PC-9 (cell line): ENCODE results near the gene LARGE1. TPM values are rescaled to one million over a fixed set of nuclear protein-coding genes. Genes with fewer than 3 reads are reported as not detected.

Source experiments
- BruUV-seq: library from RNA; stranded (reverse); fragments of 400-500 nt; replicated peaks from 2 replicates; lab custom pipeline; 2021; lab: Mats Ljungman, UMichigan
- CTCF ChIA-PET: fragments of 300-600 bp; sonication (Branson Sonifier 250); formaldehyde crosslinking; loops from one replicate; lab custom pipeline; 2022; ENCODE audit warnings: antibody characterized with exemption; lab: Charles Lee
- POLR2A ChIA-PET: fragments of 300-600 bp; sonication (Branson Sonifier 250); formaldehyde crosslinking; loops from one replicate; lab custom pipeline; 2022; ENCODE audit warnings: antibody characterized with exemption; ENCODE audit not compliant: unreplicated experiment; lab: Charles Lee
- DNase-seq, 2 experiments: peaks; one replicate each; pipeline versions ENCODE4 v3.0.0 to v3.0.0-alpha.2; 2015 to 2022; ENCODE audit warnings: mixed read lengths in 1 of 2
- H2AFZ ChIP-seq: fragments of 200-600 bp; sonication (generic); 2 replicates; pipeline ENCODE4 v1.8.1; 2017; ENCODE audit warnings: antibody characterized with exemption
- H3F3A ChIP-seq: fragments of 200-600 bp; sonication (generic); 2 replicates; pipeline ENCODE4 v1.8.1; 2017; ENCODE audit warnings: antibody characterized with exemption, mild to moderate bottlenecking, low read depth; ENCODE audit not compliant: insufficient read depth
- H3K27ac ChIP-seq: fragments of 200-600 bp; sonication (generic); 2 replicates; pipeline ENCODE4 v1.6.1; 2016; ENCODE audit warnings: mixed run types
- H3K27me3 ChIP-seq: fragments of 200-600 bp; sonication (generic); 2 replicates; pipeline ENCODE4 v1.6.1; 2016; ENCODE audit warnings: low read depth, mixed run types; ENCODE audit not compliant: insufficient read depth
- H3K36me3 ChIP-seq: fragments of 200-600 bp; sonication (generic); 2 replicates; pipeline ENCODE4 v1.6.1; 2016; ENCODE audit warnings: low read depth, mixed run types
- H3K4me1 ChIP-seq: fragments of 200-600 bp; sonication (generic); replicated peaks from 2 replicates; pipeline ENCODE4 v1.6.1; 2016; ENCODE audit warnings: mixed run types; ENCODE audit not compliant: insufficient read depth
- H3K4me2 ChIP-seq: fragments of 200-600 bp; sonication (generic); 2 replicates; pipeline ENCODE4 v1.6.1; 2017; ENCODE audit warnings: mixed run types
- H3K4me3 ChIP-seq: fragments of 200-600 bp; sonication (generic); 2 replicates; pipeline ENCODE4 v1.6.1; 2016; ENCODE audit warnings: mixed run types
- H3K79me2 ChIP-seq: fragments of 200-600 bp; sonication (generic); 2 replicates; pipeline ENCODE4 v1.6.1; 2017; ENCODE audit warnings: low read depth, mixed run types
- H3K9me2 ChIP-seq: fragments of 200-600 bp; sonication (generic); 2 replicates; pipeline ENCODE4 v1.8.1; 2017; ENCODE audit warnings: mild to moderate bottlenecking; ENCODE audit not compliant: insufficient read depth
- H3K9me3 ChIP-seq: fragments of 200-600 bp; sonication (generic); 2 replicates; pipeline ENCODE4 v1.8.1; 2016; ENCODE audit warnings: low read depth; ENCODE audit not compliant: insufficient read depth
- H4K20me1 ChIP-seq: fragments of 200-600 bp; sonication (generic); 2 replicates; pipeline ENCODE4 v1.8.1; 2017; ENCODE audit not compliant: insufficient read depth
- CTCF ChIP-seq: fragments of 200-600 bp; sonication (generic); conservative IDR thresholded peaks from 2 replicates; pipeline ENCODE4 v1.6.1; 2017; ENCODE audit warnings: mixed run types, antibody characterized with exemption, mild to moderate bottlenecking, moderate library complexity
- EZH2 ChIP-seq: fragments of 200-600 bp; sonication (generic); IDR thresholded peaks from 2 replicates; pipeline ENCODE4 v1.8.0; 2017; ENCODE audit warnings: antibody characterized with exemption, low read depth
- intact Hi-C: fragments of 100-400 bp; cut with micrococcal nuclease; formaldehyde crosslinking; loops from one replicate; pipeline ENCODE4 v1.10.0; 2022; ENCODE audit not compliant: unreplicated experiment
- total RNA-seq: library from RNA; stranded (reverse); gene quantifications from 2 replicates; pipeline ENCODE4 v1.2.3, GENCODE V29; 2021

Gene LARGE1
- total RNA-seq, 1 experiment from 2014 or later, result 12.5 TPM

GRCh38 chr22:33248948-33249347 lies 671.3 kb downstream of the LARGE1 start:
- Histone ChIP-seq H2AFZ (no peak overlapping the region), H3K9me2 (no peaks in the 10 kb centered on the region; the same call in 1 of the 2 replicates), H3K9me3 (no peaks in the 10 kb centered on the region), H3K4me1 (no peaks in the 10 kb centered on the region), H3K4me3 (no peak overlapping the region), H4K20me1 (no peaks in the 10 kb centered on the region), H3K4me2 (no peak overlapping the region), H3K36me3 (no peaks in the 10 kb centered on the region), H3K27me3 (peaks cover 25% of the 10 kb centered on the region; the same call in 1 of the 2 replicates), H3F3A (no peaks in the 10 kb centered on the region), H3K27ac (no peak overlapping the region), H3K79me2 (no peaks in the 10 kb centered on the region)
- ChIA-PET POLR2A (no interaction called here), CTCF (no interaction called here)
- TF ChIP-seq CTCF, result no peak
- TF ChIP-seq EZH2, result no peak
- BruUV-seq, result no TSS peak
- DNase-seq, result no peak
- intact Hi-C loops, result no loop called here

GRCh38 chr22:33247758-33248157 lies 672.5 kb downstream of the LARGE1 start:
- CTCF ChIA-PET, result no interaction called here
- no peaks in the 10 kb centered on the region for H3K79me2 ChIP-seq
- H2AFZ ChIP-seq, result no peak overlapping the region
- H3F3A ChIP-seq, result no peaks in the 10 kb centered on the region
- no peaks in the 10 kb centered on the region; the same call in 1 of the 2 replicates for H3K9me2 ChIP-seq
- no peaks in the 10 kb centered on the region for H3K4me1 ChIP-seq
- POLR2A ChIA-PET, result no interaction called here
- no peaks in the 10 kb centered on the region for H3K36me3 ChIP-seq
- H3K27me3 ChIP-seq, result peaks cover 24% of the 10 kb centered on the region; the same call in 1 of the 2 replicates
- H3K4me3 ChIP-seq, result no peak overlapping the region
- H3K27ac ChIP-seq, result no peak overlapping the region
- no peak for DNase-seq
- TF ChIP-seq EZH2 (no peak), CTCF (no peak)
- intact Hi-C loops, result no loop called here
- BruUV-seq, result no TSS peak
- H3K4me2 ChIP-seq, result no peak overlapping the region
- H3K9me3 ChIP-seq, result no peaks in the 10 kb centered on the region
- no peaks in the 10 kb centered on the region for H4K20me1 ChIP-seq

- DNase-seq, result no peak
- Histone ChIP-seq H3K79me2 (no peaks in the 10 kb centered on the region), H4K20me1 (no peaks in the 10 kb centered on the region), H3F3A (no peaks in the 10 kb centered on the region), H3K9me3 (no peaks in the 10 kb centered on the region), H3K9me2 (no peaks in the 10 kb centered on the region; the same call in 1 of the 2 replicates), H3K4me2 (no peak overlapping the region), H3K4me1 (no peaks in the 10 kb centered on the region), H3K36me3 (no peaks in the 10 kb centered on the region), H3K27ac (no peak overlapping the region), H3K4me3 (no peak overlapping the region), H3K27me3 (0 out of 2 replicates have a peak, but pooled peaks cover 20% of the 10 kb centered on the region), H2AFZ (no peak overlapping the region)
- no TSS peak for BruUV-seq
- POLR2A ChIA-PET, result no interaction called here
- CTCF ChIA-PET, result no interaction called here
- TF ChIP-seq CTCF, result no peak
- no peak for TF ChIP-seq EZH2
- intact Hi-C loops, result no loop called here
Measured at GRCh38 chr22:33242078-33242477, 678.2 kb downstream of the LARGE1 start.
